ENCODE measurements around the gene ITGAV.

ITGAV gene

DNA sequence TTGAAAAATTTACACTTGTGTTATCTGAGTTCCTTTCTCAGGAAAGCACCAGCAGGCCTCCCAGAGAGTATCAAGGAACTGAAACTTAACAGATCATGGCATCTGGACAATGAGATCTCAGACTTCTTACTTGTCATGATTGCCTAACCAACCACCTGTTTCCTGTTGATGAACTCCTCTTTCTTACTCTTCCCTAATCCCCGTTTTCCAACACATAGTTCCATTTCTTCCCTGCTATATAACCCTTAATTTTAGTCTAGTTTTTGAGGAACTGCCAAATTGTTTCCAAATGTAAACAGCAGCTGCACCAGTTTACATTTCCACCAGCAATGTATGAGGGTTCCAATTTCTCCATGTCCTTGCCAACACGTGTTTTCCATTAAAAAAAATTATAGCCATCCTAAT lies 98.0 kb downstream of the ITGAV start:
- FAIRE-seq, result no peak

GRCh38 chr2:186688813-186689212 lies 99.0 kb downstream of the ITGAV start:
- FAIRE-seq, result no peak

GRCh38 chr2:186690786-186691185 lies 100.9 kb downstream of the ITGAV start:
- no peak for FAIRE-seq

DNA sequence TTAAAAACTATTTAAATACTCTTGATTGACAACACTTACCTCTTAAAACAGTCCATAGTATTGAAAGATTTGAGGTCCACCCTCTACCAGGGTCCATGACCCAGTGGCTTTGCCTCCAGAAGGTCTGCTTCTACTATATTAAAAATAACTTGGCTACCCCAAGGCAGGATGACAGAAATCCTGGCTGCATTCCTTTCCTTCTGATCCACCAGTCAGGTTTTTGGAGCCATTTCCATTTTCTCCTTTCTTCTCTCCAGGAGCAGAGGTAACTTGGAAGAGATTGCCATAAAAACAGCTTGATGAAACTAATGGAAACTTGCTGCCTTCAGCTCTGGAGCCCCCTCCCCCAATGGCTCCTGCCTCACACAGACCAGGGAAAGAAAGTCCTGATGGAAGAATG lies 101.4 kb downstream of the ITGAV start:
- no peak for FAIRE-seq

DNA sequence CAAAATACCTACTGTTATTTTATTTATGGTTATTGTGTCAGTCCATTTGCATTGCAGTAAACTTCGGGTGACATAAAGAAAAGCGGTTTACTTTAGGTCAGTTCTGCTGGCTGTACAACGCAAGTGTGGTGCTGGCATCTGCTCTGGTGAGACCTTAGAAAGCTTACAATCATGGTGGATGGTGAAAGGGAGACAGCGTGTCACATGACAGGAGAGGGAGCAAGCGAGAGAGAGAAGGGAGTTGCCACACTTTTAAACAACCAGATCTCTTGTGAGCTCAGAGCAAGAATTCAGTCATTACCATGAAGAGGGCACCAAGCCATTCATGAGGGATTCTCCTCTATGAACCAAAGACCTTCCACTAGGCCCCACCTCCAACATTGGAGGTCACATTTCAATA lies 102.0 kb downstream of the ITGAV start:
- FAIRE-seq, result no peak

DNA sequence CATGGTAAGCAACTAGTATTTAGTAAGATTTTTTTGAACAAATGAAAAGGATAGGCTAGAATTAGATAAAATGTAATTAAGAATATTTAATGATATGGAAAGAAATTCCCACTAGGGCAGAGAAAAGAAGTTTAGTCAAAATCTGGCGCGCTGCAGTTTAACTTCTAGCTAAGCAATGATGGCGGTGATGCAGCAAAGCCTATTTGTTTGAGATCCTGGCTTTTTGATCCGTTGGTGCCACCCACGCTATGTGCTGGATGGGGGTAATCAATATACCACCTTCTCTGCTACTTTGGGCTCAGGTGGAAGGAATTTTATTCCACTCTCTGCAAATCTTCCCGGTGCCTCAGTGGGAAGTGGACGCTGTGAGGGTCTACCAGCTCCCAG lies 103.6 kb downstream of the ITGAV start:
- FAIRE-seq, result no peak

DNA sequence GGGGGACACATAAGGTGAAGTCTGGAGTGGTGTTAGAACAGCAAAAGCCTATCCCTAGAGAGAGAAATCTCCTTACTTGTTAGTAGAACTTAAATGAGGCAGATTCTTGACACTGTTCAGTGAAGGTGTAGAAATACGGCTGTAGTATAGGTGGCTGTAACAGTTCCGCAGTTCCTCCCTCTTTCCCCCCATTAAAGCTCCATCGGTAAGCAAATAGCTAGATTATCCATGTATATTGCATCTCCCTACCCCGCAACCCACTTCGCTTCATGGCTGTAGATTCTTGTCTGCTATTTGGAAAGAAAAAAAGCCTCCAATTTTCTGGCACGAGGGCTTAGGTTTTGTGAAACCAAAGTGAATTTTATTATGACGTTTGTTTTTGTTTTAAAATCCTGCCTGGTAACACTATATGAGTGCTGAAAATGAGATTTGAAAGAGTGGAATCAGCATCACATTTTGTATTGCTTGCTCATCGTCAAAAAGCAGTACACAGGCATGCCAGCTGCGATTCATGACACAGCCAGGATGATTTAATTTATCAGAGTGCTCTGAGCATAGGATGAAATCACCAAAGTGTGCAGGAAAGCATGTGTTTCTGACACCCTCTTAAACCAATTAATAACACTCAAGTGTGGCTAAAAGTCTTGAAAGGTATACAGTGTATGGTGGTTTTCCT lies 105.4 kb downstream of the ITGAV start:
- no peak for FAIRE-seq

DNA sequence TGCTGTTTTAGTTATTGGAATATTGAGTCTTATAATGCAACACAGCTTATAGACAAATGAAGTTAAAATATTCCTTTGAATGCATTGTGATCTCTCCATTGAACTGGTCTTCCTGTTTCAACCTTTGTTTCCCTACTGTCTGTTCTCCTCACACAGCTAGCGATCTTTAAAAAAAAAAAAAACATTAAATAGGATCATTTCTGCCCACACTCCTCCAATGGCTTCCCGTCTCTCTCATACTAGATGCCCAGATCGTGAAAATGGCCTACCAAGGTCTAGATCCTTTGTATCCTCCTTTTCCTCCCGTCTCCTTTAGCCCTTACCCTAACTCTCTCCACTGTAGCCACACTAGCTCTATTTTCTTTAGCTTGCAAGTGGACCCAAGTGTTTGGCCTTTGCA lies 106.4 kb downstream of the ITGAV start:
- no peak for FAIRE-seq

- no peak for FAIRE-seq
These were observed 106.9 kb downstream of the ITGAV start for GRCh38 chr2:186696804-186697203.

GRCh38 chr2:186697536-186697935 lies 107.7 kb downstream of the ITGAV start:
- peak; percentile 95 for FAIRE-seq

DNA sequence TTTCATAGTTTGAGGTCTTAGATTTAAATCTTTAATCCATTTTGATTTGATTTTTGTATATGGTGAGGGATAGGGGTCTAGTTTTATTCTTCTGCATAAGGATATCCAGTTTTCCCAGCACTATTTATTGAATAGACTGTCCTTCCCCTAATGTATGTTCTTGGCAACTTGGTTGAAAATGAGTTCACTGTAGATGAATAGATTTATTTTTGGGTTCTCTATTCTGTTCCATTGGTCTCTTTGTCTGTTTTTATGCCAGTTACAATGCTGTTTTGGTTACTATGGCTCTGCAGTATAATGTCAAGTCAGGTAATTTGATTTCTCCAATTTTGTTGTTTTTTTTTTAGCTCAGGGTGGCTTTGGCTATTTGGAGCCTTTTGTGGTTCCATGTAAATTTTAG lies 109.9 kb downstream of the ITGAV start:
- peak; percentile 36 for FAIRE-seq

DNA sequence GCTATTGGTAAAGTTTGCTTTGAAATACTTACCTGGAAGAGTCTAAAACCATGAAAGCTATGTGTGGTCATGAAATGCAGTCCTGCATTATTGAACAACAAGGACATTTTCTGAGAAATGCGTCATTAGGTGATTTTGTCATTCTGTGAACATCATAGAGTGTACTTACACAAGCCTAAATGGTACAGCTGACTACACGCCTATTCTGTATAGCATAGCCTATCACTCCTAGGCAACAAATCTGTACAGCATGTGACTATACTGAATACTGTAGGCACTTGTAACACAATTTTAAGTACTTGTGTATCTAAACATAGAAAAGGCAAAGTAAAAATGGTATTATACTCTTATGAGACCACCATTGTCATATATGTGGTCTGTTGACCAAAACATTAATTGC lies 112.2 kb downstream of the ITGAV start:
- FAIRE-seq, result no peak

DNA sequence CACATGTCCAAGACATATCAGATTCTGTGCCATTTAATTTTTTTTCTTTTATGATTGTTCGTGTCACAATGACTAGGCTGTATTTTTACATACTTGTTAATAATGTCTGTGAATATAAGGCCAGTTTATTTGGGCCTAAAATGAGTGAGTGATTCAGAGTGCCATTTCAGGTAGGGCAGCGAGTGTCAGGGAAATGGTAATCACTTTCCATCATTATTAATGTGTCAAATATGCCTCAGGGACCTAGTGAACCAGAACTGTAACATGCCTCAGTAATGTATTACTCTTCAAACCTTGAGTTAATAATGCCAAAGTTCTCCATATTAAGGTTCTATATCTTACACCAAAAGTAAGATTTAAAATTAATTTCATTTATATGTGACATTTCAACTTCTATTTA lies 112.6 kb downstream of the ITGAV start:
- peak; percentile 75 for FAIRE-seq

- no peak for FAIRE-seq
These were observed 115.0 kb downstream of the ITGAV start for GRCh38 chr2:186704897-186705296.

GRCh38 chr2:186709529-186710450 lies 119.9 kb downstream of the ITGAV start:
- no peak for FAIRE-seq

- FAIRE-seq, result peak; percentile 84
These were observed 123.8 kb downstream of the ITGAV start for GRCh38 chr2:186713691-186714090.

- FAIRE-seq, result peak; percentile 83
These were observed 124.8 kb downstream of the ITGAV start for GRCh38 chr2:186714611-186715010.

- no peak for FAIRE-seq
These were observed 126.1 kb downstream of the ITGAV start for GRCh38 chr2:186716004-186716403.

- FAIRE-seq, result no peak
These were observed 127.0 kb downstream of the ITGAV start for GRCh38 chr2:186716899-186717298.

GRCh38 chr2:186717320-186718007 lies 127.6 kb downstream of the ITGAV start:
- no peak for FAIRE-seq

DNA sequence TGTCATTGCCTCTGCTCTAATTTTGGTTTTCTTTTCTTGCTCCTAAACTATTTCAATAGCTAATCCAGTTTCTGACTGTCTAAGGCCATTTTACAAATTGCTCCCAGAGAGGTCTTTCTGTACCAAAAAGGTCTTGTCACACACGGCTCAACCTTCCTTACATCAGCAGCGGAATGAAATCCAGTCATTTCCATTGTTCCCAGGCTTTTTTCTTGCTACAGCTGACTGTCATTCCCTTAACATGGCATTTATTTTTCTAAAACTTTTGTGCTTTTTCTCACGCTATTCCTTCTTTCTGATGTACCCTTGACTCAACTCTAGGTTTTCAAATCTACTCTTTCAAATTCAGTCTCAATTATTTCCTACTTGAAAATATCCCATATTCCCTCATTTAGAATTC lies 128.3 kb downstream of the ITGAV start:
- FAIRE-seq, result no peak

- FAIRE-seq, result no peak
These were observed 129.0 kb downstream of the ITGAV start for GRCh38 chr2:186718903-186719302.

- no peak for FAIRE-seq
These were observed 132.1 kb downstream of the ITGAV start for GRCh38 chr2:186721956-186722355.

- no peak for FAIRE-seq
These were observed 134.9 kb downstream of the ITGAV start for GRCh38 chr2:186724736-186725135.

All from islet of Langerhans (tissue), 1 donor.